ENCODE measurements around the gene LENG9.
A peak's percentile ranks its signal among the peaks of the same experiment; 100 is the strongest.
"Not testable (repeated sequence)": the region's sequence is repeated elsewhere in the genome, so short reads cannot be mapped to it uniquely, and the experiment has no call there.

LENG9 gene

DNA sequence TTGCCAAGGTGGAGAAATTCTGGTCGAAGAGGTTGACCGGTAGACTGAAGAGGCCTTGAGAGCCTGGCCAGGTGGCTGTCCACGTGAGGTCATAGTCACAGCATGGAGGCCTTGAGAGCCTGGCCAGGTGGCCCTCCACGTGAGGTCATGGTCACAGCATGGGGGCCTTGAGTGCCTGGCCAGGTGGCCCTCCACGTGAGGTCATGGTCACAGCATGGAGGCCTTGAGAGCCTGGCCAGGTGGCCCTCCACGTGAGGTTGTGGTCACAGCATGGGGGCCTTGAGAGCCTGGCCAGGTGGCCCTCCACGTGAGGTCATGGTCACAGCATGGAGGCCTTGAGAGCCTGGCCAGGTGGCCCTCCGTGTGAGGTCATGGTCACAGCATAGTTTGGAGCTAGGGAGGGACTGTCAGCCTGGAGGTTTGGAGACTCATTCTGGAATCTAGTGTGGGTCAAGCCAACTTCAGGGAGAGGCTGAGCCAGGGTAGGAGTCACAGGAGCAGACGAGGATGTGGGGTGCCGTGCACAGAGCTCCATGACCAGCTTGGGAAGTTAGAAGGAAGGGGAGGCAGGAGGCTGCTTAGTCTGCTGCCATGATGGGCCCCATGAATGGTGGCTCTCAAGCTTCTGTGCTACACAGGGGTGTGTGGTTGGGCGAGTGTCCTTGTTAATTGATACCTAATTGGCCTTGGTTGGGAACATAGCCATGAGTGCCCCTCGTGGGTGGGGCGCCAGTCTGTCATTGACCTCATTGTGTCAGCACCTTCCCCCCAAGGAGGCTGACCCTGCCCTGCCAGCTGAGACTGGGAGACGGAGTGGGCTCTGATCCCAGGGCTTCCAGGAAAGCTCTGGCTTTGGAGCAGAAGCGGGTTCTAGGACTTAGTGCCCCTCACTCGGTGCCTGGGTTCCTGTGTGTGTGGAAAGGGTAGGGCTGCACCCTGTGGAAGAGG lies 4.0 kb downstream of the LENG9 start:
- DNase-seq (ENCODE audit: extremely low read depth in 1 of 2, low read depth in 1 of 2), result no peak

DNA sequence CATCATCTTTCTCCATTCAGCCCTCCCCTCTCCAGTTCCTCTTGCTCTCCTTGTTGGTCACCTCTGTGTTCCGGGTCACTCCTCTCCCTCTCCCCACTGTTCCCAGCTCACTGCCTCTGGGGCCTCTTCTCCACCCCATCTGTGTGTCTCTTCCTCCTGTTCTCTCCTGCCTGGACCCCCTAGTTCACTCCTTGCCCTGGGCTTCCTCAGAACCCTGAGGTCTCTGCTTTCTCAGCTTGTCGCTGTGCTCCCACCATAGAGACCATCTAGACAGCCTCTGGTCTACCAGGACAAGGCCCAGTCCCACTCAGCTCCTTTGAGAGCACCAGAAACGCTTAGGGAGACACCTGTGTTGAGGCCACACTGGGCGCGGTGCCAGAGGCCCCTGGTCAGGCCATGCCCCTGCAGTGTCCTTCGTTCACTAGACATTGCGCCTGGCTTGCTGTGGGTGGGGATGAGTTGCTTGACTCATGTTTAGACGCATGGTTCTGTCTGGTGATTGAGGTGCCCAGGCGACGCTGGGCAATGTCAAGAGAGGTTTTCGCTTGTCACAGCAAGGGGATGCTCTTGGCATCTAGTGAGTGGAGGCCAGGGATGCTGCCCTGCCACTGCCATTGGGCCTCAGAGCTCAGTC lies 4.8 kb downstream of the LENG9 start:
- DNase-seq (ENCODE audit: extremely low read depth in 1 of 2, low read depth in 1 of 2), result no peak

DNA sequence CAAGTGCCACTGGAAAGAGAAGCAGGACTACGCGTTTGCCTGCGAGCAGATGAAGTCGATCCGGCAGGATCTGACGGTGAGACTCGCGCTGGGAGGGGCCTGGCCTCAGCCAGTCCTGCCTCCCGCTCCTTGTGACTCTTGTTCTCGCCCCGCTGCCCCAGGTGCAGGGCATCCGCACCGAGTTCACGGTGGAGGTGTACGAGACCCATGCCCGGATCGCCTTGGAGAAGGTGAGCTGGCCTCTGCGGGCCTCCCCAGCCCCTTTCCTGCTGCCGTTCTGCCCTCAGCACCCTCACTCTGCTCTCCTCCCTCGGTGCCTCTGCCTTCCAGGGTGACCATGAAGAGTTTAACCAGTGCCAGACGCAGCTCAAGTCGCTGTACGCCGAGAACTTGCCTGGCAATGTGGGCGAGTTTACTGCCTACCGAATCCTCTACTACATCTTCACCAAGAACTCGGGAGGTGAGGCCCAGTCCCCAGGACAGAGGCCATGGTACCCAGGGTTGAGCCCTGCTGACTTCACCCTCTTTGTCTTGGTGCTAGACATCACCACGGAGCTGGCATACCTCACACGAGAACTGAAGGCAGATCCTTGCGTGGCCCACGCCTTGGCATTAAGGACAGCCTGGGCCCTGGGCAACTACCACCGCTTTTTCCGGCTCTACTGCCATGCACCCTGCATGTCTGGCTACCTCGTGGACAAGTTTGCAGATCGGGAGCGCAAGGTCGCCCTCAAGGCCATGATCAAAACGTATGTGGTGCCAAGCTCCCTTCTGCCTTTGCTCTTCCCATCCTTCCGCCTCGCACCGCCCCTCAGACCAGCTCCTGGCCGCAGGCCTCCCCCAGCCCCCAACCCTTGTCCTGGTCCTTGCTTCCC lies 5.6 kb downstream of the LENG9 start:
- no peak for DNase-seq (ENCODE audit: extremely low read depth in 1 of 2, low read depth in 1 of 2)

DNA sequence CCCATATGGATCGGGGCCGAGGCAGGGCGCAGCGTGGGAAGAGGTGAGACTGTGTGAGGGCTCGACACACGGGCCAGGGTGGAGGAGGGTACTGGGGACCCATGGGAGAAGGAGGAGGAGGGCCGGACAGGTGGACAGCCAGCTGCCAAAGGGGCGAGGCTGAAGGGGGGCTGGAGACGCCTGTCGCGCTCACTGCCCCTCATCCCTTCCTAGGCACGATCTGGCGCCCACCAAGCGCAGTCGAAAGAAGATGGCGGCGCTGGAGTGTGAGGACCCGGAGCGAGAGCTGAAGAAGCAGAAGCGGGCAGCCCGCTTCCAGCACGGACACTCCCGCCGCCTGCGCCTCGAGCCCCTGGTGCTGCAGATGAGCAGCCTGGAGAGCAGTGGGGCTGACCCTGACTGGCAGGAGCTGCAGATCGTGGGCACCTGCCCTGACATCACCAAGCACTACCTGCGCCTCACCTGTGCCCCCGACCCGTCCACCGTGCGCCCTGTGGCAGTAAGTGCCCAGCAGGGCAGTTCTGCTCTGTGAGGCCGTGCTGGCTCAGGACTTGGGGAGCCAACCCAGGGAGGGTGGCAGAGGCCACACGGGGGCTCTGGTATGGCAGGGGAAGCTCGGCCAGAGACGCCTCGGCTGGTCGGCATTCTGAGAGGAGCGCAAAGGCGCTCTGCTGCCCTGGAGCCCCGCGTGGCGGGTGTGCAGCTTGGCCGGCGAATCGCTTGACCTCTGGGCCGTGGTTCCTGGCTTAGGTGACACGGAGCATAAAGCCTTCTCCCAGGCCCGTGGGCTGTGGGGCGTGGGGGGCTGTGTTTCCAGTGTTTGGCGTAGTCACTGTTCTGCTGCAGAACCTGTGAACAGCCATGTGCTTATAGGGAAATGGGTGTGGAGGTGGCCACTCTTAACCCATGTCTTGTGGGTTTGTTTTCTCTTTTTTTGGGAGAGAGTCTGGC lies 6.9 kb downstream of the LENG9 start:
- DNase-seq (ENCODE audit: extremely low read depth in 1 of 2, low read depth in 1 of 2), result no peak

DNA sequence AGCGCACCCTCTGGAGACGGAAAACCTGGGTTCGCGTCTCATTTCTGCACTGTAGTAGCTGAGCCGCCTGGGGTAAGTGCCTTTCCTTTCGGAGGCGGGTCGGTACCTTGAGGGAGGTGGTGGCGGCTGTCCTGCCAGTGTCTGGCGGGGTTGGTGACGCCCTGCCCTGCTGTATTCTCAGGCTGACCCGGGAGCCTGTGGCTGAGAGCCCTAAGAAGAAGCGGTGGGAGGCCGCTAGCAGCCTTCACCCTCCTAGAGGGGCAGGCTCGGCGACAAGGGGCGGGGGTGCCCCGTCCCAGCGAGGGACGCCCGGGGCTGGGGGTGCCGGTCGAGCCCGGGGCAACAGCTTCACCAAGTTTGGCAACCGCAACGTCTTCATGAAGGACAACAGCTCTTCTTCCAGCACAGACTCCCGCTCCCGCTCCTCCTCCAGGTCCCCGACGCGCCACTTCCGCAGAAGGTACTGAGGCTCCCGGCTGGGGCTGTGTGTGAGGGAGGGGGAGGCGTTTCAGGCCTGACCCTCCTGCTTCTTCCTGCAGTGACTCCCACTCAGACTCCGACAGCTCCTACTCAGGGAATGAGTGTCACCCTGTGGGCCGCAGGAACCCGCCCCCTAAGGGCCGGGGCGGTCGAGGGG lies 7.7 kb downstream of the LENG9 start:
- no peak for DNase-seq (ENCODE audit: extremely low read depth in 1 of 2, low read depth in 1 of 2)

DNA sequence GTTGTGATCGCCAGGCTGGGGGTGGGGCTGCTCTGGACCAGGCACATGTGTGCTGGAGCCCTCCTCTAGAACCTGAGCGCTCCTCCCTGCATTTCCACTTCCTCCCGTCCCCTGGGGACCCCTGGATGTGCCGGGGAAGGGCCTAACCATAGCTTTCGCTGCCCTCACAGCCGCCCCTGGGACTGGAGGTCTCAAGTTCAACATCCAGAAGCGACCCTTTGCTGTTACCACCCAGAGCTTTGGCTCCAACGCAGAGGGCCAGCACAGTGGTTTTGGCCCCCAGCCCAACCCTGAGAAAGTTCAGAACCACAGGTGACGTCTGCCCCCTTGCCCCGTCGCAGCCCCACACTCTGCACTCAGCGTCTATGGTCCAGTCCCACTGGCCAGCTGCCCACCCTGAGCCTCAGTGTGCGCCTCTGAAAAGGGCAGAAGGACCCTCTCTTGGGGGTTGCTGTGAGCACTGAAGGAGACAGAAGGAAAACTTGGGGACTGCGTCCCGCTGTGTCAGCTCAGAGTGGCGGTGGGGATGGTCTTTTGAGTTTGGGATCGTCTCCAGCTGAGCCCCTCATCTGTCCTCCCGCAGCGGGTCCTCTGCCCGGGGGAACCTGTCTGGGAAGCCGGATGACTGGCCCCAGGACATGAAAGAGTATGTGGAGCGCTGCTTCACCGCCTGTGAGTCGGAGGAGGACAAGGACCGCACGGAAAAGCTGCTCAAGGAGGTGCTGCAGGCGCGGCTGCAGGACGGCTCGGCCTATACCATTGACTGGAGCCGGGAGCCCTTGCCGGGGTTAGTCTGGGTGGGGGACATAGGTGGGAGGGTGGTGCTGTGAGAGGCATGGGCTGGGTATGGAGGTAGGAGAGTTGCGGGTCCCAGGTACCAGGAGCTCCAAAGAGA lies 8.6 kb downstream of the LENG9 start:
- DNase-seq (ENCODE audit: extremely low read depth in 1 of 2, low read depth in 1 of 2), result no peak

DNA sequence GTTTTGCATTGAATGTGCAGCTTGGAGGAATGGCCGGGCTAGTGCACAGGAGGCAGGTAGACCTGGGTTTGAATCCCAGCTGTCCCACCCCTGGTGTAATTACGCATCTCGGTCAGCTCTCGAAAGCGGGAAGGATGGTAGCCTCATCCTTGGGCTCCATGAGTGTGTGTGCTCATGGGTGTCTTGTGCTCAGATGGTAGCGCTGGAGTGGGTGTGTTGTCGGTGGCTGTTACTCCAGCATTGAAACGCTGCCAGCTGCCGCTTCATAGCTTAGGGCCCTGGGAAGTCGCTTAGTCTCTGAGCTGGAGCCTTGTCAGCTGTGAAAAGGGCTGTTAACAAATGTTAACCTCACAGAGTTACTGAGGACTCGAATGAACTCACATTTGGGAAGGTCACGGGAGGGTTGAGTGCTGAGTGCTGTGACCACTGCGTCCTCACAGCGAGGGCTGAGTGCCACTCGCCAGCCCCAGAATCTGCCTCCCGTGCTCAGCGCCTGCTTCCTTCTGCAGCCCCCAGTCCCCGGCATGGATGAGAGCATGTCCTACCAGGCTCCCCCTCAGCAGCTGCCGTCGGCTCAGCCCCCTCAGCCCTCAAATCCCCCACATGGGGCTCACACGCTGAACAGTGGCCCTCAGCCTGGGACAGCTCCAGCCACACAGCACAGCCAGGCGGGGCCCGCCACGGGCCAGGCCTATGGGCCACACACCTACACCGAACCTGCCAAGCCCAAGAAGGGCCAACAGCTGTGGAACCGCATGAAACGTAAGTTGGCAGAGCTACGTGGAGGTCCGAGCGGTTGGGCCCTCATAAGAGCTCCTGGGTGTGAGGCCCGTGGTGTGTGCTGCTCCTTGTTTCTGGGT lies 9.4 kb downstream of the LENG9 start:
- no peak for DNase-seq (ENCODE audit: extremely low read depth in 1 of 2, low read depth in 1 of 2)

DNA sequence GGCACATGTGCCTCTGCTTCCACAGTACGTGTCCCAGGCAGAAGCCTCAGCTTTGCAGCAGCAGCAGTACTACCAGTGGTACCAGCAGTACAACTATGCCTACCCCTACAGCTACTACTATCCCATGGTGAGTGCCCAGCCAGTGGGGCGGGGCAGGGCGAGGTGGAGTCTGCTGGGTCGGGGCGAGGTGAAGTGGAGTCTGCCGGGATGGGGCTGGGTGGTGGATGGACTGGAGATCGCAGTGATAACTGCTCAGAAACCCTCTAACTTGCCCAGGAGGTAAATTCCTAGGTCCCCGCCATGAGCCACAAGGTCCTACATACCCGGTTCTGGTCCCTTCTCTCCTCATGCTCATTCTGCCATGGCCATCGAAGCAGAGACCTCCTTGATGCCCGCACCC lies 11.0 kb downstream of the LENG9 start:
- no peak for DNase-seq (ENCODE audit: extremely low read depth in 1 of 2, low read depth in 1 of 2)

DNA sequence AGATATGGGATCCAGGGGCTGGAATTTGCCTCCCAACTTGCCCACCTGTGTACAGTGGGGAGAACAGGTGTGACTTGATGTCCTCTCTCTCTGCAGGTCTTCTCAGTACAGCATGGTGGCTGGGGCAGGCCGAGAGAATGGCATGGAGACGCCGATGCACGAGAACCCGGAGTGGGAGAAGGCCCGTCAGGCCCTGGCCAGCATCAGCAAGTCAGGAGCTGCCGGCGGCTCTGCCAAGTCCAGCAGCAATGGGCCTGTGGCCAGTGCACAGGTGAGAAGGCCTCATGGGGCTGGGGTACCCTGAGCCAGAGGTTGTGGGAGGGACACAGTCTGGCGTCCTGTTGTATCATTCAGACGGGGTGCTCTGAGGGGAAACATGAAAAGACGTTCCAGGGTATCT lies 11.6 kb downstream of the LENG9 start:
- DNase-seq (ENCODE audit: extremely low read depth in 1 of 2, low read depth in 1 of 2), result no peak

DNA sequence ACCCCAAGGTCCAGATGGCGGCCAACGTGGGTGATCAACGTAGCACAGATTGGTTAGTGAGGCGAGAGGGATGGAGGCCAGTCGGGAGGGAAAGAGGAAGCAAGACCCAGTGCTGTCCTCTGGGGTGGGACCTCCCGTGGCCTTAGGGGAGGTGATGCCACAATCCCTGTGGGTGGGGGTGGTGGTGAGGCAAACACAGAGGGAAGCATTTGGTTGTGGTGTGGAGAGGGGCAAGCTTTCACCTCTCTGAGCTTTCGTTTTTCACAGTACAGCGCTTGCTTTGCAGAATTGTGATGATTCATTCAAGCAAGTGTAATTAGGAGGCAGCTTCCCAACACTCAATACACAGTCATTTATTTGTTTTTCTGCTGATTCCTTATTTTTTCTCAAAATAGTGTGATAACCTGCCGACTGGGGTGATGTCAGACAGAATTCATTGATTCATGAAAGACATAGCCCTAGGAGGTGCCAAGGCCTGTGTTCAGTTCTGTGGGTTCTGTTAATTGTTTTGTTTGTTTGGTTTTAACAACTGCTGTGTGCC lies 12.2 kb downstream of the LENG9 start:
- no peak for DNase-seq (ENCODE audit: extremely low read depth in 1 of 2, low read depth in 1 of 2)

DNA sequence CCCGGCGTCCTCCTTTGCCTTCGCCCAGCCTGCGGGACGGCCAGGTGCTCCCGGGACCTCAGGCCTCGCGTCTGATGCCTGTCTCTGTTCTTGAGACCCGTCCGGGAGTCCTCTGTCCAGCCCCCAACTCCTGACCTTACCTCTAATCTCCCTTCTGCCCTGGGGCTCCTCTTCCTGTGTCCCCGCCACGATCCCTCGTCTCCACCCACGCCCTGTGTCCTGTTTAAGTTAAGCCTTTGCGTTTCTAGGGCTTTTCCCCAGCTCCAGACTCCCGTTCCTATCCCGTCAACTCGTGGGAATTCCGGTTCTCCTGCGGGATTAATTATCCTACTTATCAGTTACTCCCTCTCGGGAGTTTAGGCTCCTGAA lies 13.9 kb downstream of the LENG9 start:
- no peak for DNase-seq (ENCODE audit: extremely low read depth in 1 of 2, low read depth in 1 of 2)

DNA sequence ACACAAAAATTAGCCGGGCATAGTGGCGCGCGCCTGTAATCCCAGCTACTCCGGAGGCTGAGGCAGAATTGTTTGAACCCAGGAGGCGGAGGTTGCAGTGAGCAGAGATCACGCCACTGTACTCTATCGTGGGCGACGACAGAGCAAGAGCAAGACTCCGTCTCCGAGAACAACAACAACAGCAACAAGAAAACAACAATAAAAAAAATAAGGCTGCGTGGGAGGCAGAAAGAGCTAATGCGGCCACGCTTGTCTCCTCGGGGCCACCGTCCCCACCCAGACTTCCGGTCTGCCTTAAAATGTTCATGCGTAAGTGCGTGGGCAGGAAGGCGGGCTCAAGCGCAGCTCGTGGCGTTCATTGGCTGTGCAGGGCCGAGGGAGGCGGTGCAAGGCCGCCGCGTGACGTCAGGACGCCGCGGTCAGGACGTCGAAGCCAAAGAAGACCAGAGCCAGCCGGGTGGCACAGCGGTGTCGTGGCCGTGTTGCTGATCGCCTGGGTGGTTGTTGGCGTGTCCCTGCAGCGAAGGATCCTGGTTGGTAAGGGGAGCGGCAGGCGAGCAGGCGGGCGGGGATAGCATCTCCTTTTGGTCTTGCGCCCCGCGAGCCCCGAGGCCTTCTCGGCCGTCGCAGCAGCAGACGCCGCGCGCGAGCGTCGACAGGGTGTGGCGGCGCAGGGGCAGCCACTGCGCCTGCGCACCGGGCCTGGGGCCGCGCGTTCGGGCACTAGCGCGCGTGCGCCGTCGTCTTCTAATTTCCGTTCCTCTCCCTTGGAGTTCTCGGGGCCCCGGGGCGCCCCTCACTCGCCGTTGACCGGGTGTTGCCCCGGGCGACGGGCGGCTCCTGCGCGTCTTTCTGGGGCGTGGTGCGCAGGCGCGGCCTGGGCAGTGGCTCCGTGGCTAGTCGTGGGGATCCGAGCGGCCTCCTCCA lies 14.5 kb downstream of the LENG9 start, which contains the start of gene LENG8:
LENG8 (plus strand) TSS at position 426 of the 927 bp plus-strand sequence. CDS start 2,146 bp downstream, outside the sequence.
- DNase-seq (ENCODE audit: extremely low read depth in 1 of 2, low read depth in 1 of 2), result peak; percentile 95 to 96

DNA sequence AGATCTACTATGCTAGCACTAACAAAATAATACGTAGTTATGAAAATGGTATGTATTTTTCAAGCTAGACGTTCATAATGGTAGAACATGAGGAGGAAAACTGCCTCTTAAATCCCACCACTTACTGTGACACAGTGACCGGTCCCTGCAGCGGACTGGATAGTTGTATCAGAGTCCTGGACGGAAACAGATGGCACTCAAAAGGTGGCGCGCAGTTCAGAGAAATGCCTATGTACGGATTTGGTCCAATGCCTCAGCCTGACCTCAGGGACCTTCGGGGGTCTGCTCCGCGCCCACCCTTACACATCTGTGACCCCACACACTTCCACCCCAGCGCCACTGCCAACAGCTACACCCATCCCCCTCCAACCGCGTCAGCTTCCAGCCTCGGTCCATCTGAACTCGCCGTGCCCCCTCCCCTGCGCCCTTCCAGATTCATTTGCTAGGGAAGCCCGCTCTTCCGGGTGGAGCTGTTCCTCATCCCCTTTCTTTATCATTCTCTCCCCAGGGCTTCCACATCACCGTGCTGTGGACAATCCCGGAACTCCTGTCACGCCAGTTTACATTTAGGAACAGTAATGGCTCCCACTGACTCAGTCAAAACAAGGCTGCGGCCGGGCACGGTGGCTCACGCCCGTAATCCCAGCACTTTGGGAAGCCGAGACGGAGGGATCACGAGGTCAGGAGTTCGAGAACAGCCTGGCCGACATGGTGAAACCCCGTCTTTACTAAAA lies 15.4 kb downstream of the LENG9 start:
- DNase-seq (ENCODE audit: extremely low read depth in 1 of 2, low read depth in 1 of 2), result no peak

DNA sequence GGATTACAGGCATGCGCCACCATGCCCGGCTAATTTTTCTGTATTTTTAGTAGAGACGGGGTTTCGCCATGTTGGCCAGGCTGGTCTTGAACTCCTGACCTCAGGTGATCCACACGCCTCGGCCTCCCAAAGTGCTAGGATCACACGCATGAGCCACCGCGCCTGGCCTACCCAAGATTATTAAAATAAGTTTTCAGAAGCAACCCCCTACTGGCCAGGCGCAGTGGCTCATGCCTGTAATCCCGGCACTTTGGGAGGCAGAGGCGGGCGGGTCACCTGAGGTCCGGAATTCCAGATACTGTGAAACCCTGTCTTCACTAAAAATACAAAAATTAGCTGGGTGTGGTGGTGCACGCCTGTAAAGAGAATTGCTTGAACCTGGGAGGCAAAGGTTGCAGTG lies 17.2 kb downstream of the LENG9 start:
- not testable (repeated sequence) for DNase-seq (ENCODE audit: extremely low read depth in 1 of 2, low read depth in 1 of 2)

DNA sequence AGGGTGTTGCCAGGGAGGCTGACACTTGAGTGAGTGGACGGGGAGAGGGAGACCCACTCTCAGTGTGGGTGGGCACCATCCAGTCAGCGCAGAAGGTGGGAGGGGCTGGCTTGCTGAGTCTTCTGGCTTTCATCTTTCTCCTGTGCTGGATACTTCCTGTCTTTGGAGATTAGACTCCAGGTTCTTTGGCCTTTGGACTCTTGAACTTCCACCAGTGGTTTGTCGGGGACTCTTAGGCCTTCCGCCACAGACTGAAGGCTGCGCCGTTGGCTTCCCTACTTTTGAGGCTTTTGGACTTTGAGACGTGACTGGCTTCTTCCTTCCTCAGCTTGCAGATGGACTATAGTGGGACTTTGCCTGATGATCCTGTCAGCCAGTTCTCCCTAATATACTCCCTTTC lies 18.8 kb downstream of the LENG9 start:
- no peak for DNase-seq (ENCODE audit: extremely low read depth in 1 of 2, low read depth in 1 of 2)

DNA sequence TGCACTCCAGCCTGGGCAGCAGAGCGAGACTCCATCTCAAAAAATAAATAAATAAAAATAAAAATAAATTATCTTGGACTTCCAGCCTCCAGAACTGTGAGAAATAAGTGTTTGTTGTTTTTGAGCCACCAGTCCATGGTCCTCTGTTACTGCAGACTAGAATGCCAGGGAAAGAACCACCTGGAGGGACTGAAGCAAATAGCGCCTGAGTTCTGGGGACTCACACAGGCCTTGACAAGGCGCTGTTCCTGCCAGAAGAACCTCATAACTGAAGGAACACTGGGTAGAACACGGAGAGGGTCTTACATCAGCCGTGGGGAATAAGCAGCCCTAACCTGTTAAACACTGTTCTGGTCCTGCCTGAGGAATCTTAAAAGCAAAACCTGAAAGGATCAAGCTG lies 22.9 kb downstream of the LENG9 start:
- no peak for DNase-seq (ENCODE audit: extremely low read depth in 1 of 2, low read depth in 1 of 2)
